Measurements from ENCODE around the gene AFAP1L2.

- TF ChIP-seq EZH2phosphoT487 (IDR thresholded peaks at IDR 0.05; ENCODE audit: low read length), result no peak
- TF ChIP-seq CTCF (IDR thresholded peaks at IDR 0.05; ENCODE audit: low read length), result no peak
- TF ChIP-seq EZH2 (optimal IDR thresholded peaks at IDR 0.05; ENCODE audit: low read depth, low read length), result no peak
Measured at GRCh38 chr10:114374053-114374791, 30.1 kb downstream of the AFAP1L2 start.
